ENCODE results near the gene GIMAP5. TPM values are rescaled to one million over a fixed set of nuclear protein-coding genes. Genes with fewer than 3 reads are reported as not detected.

Gene GIMAP5
- total RNA-seq, 2 donors from 2014 or later: 2.5 to 5.2 TPM

- H3K4me3 ChIP-seq: no peak overlapping the region
- intact Hi-C loops (cut with DNase I): no loop called here
- TF ChIP-seq CTCF (IDR thresholded peaks at IDR 0.05): no peak
Measured at GRCh38 chr7:150715738-150716137, 21.5 kb upstream of the GIMAP5 start.

DNA sequence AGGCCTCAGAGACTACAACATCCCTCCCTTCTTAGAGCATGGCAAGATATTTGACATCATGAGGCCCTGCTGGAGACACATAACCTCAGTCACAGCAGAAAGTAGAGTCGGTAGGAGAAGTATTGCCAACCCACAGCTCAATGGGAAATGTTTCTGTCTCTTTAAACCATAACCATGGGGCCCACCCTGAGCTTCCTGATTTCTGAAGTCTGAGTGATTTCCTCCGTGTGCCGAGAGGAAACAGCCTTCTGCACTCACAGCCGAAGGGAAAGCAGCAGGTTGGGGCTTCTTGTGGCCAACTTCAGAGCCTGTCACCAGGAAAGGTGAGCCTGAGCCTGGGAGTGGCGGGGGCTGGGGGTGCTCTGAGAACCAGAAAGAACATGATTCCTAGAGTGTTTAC, 20.9 kb upstream of the GIMAP5 start, which contains the start of gene GIMAP1:
Gene GIMAP1 (plus strand): TSS at position 246 of the 400 bp plus-strand sequence. CDS start 2,435 bp downstream, outside the sequence.
- peak within 1 kb of the TSS; percentile 20 for H3K4me3 ChIP-seq
- H3K9ac ChIP-seq (ENCODE audit: low read depth in 2 of 2, low read length in 2 of 2): peak within 1 kb of the TSS; percentile 39 to 61
- H3K27ac ChIP-seq: peak within 1 kb of the TSS; percentile 53
- no peaks in the 10 kb centered on the region for H3K9me3 ChIP-seq
- no peaks in the 10 kb centered on the region for H3K27me3 ChIP-seq
- no peak for TF ChIP-seq CTCF (IDR thresholded peaks at IDR 0.05)
- no peaks in the 10 kb centered on the region for H3K36me3 ChIP-seq
- H3K4me1 ChIP-seq: no peaks in the 10 kb centered on the region
- DNase-seq: no peak
- intact Hi-C loops (cut with DNase I): no loop called here

More at GRCh38 chr7:150715738-150716137, 21.5 kb upstream of the GIMAP5 start:
- Histone ChIP-seq H3K9ac (ENCODE audit: low read depth in 2 of 2, low read length in 2 of 2) (peak overlapping the region in 1 of 2 donors; percentile 61), H3K36me3 (no peaks in the 10 kb centered on the region), H3K4me1 (no peaks in the 10 kb centered on the region), H3K27me3 (no peaks in the 10 kb centered on the region), H3K9me3 (no peaks in the 10 kb centered on the region), H3K27ac (peak overlapping the region; percentile 53)
- no peak for DNase-seq

GRCh38 chr7:150716939-150717338, 20.3 kb upstream of the GIMAP5 start:
- intact Hi-C loops (cut with DNase I): no loop called here
- DNase-seq: no peak
- H3K9me3 ChIP-seq: no peaks in the 10 kb centered on the region
- H3K4me3 ChIP-seq: peak overlapping the region; percentile 20
- peak overlapping the region; percentile 53 for H3K27ac ChIP-seq
- H3K9ac ChIP-seq (ENCODE audit: low read depth in 2 of 2, low read length in 2 of 2): peak overlapping the region; percentile 39 to 61
- no peak for TF ChIP-seq CTCF (IDR thresholded peaks at IDR 0.05)
- H3K36me3 ChIP-seq: no peaks in the 10 kb centered on the region
- H3K27me3 ChIP-seq: no peaks in the 10 kb centered on the region
- H3K4me1 ChIP-seq: no peaks in the 10 kb centered on the region

GRCh38 chr7:150717814-150718420, 19.3 kb upstream of the GIMAP5 start:
- intact Hi-C loops (cut with DNase I): no loop called here
- no peak for DNase-seq
- no peak overlapping the region for H3K4me3 ChIP-seq
- H3K27me3 ChIP-seq: no peaks in the 10 kb centered on the region
- no peaks in the 10 kb centered on the region for H3K4me1 ChIP-seq
- peak overlapping the region in 1 of 2 donors; percentile 29 for H3K9ac ChIP-seq (ENCODE audit: low read depth in 2 of 2, low read length in 2 of 2)
- TF ChIP-seq CTCF (IDR thresholded peaks at IDR 0.05): no peak
- no peaks in the 10 kb centered on the region for H3K9me3 ChIP-seq
- H3K27ac ChIP-seq: peak overlapping the region; percentile 30
- no peaks in the 10 kb centered on the region for H3K36me3 ChIP-seq

DNA sequence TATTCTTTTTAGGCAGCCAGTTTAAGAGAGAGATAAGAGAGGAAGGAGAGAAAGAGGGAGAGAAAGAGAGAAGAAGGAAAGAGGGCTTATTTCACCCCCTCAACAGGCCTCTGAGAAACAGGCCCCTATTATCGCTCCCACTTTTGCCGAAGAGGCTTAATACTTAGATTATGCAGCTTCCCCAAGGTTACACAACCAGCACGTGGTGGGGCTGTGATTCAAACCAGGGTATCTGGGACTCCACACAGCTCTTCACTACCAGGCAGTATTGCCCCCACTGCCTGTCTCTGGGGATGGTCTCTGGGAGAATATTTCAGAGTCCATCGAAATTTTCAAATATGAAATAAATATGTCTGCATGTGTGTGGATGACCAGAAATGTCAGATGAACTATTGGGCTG, 17.8 kb upstream of the GIMAP5 start:
- no peak overlapping the region for H3K9ac ChIP-seq (ENCODE audit: low read depth in 2 of 2, low read length in 2 of 2)
- no peaks in the 10 kb centered on the region for H3K36me3 ChIP-seq
- H3K27ac ChIP-seq: no peak overlapping the region
- TF ChIP-seq CTCF (IDR thresholded peaks at IDR 0.05): no peak
- no peak overlapping the region for H3K4me3 ChIP-seq
- intact Hi-C loops (cut with DNase I): no loop called here
- no peaks in the 10 kb centered on the region for H3K4me1 ChIP-seq
- DNase-seq: no peak
- no peaks in the 10 kb centered on the region for H3K9me3 ChIP-seq
- H3K27me3 ChIP-seq: no peaks in the 10 kb centered on the region
